Activated gamma-delta T cell treated with Interleukin-2 at 50 U/mL for 16 hours (primary cell): Measurements from ENCODE around the gene LXN.
"Not testable (repeated sequence)": the region's sequence is repeated elsewhere in the genome, so short reads cannot be mapped to it uniquely, and the experiment has no call there.

Experiments
- DNase-seq: peaks from one replicate; pipeline ENCODE4 v3.0.0-alpha.2; 2020

Gene LXN

GRCh38 chr3:158672215-158673176, at the start of gene LXN:
LXN (minus strand) TSS chr3:158672648; CDS start chr3:158672478, 170 bp downstream.
- peak; percentile 69 for DNase-seq

- no peak for DNase-seq
These were observed 49.7 kb upstream of the LXN start for GRCh38 chr3:158722108-158722507.

GRCh38 chr3:158718490-158719170, 46.2 kb upstream of the LXN start:
- no peak for DNase-seq

GRCh38 chr3:158717576-158717975, 45.1 kb upstream of the LXN start:
- DNase-seq, result no peak

GRCh38 chr3:158713094-158713499, 40.6 kb upstream of the LXN start:
- DNase-seq, result no peak

GRCh38 chr3:158712443-158712842, 40.0 kb upstream of the LXN start:
- DNase-seq, result no peak

- DNase-seq, result no peak
These were observed 39.4 kb upstream of the LXN start for GRCh38 chr3:158711886-158712285.

GRCh38 chr3:158710601-158711000, 38.2 kb upstream of the LXN start:
- DNase-seq, result no peak

- DNase-seq, result no peak
These were observed 37.2 kb upstream of the LXN start for GRCh38 chr3:158709666-158710083.

GRCh38 chr3:158703566-158703965, 31.1 kb upstream of the LXN start:
- no peak for DNase-seq

GRCh38 chr3:158702815-158703481, 30.5 kb upstream of the LXN start:
- DNase-seq, result no peak

- no peak for DNase-seq
These were observed 29.1 kb upstream of the LXN start for GRCh38 chr3:158701420-158702065.

- no peak for DNase-seq
These were observed 28.1 kb upstream of the LXN start for GRCh38 chr3:158700559-158700958.

GRCh38 chr3:158696618-158697017, 24.2 kb upstream of the LXN start:
- DNase-seq, result no peak

GRCh38 chr3:158693866-158694456, 21.5 kb upstream of the LXN start:
- not testable (repeated sequence) for DNase-seq

- no peak for DNase-seq
These were observed 12.7 kb upstream of the LXN start for GRCh38 chr3:158685159-158685558.

- DNase-seq, result no peak
These were observed 10.9 kb upstream of the LXN start for GRCh38 chr3:158683230-158683962.

- no peak for DNase-seq
These were observed 8.4 kb upstream of the LXN start for GRCh38 chr3:158680861-158681260.

- no peak for DNase-seq
These were observed 7.1 kb upstream of the LXN start for GRCh38 chr3:158679547-158680000.

GRCh38 chr3:158678687-158679086, 6.2 kb upstream of the LXN start:
- no peak for DNase-seq

- no peak for DNase-seq
These were observed 630 bp downstream of the LXN start for GRCh38 chr3:158671821-158672214.

- DNase-seq, result no peak
These were observed 3.9 kb downstream of the LXN start for GRCh38 chr3:158668506-158668905.
